HCT116 (cell line): ENCODE measurements around the gene ADRA1B.

Source experiments
- EZH2 ChIP-seq: fragments of 200-600 bp; sonication (generic); IDR thresholded peaks from 2 replicates; pipeline ENCODE4 v1.6.1; 2017; ENCODE audit warnings: antibody characterized with exemption, mixed run types
- JUND ChIP-seq: IDR thresholded peaks from 2 replicates; pipeline ENCODE4 v1.6.1; 2012
- POLR2A ChIP-seq: IDR thresholded peaks from 2 replicates; pipeline ENCODE4 v1.7.0; 2011; ENCODE audit warnings: borderline replicate concordance; ENCODE audit not compliant: insufficient read depth, insufficient read length; ENCODE audit errors: extremely low read depth
- POLR2AphosphoS5 ChIP-seq: IDR thresholded peaks from 2 replicates; pipeline ENCODE4 v1.6.1; 2011; ENCODE audit warnings: mild to moderate bottlenecking, low read depth, low read length, moderate library complexity
- RAD21 ChIP-seq: IDR thresholded peaks from 2 replicates; pipeline ENCODE4 v1.6.1; 2012; ENCODE audit warnings: low read depth, mild to moderate bottlenecking
- SRF ChIP-seq: IDR thresholded peaks from 2 replicates; pipeline ENCODE4 v1.6.1; 2012; ENCODE audit warnings: low read depth
- TF ChIP-seq, protein P1 (sequence below), 3 experiments: fragments of 200-600 bp in 1 of 3; sonication (generic) in 1 of 3; IDR thresholded peaks in 2 of 3; conservative IDR thresholded peaks in 1 of 3; 2 replicates each; pipeline ENCODE4 v1.5.1; 2012 to 2017; ENCODE audit warnings: low read depth in 2 of 3, low read length in 2 of 3, antibody characterized with exemption in 1 of 3, borderline replicate concordance in 1 of 3, control low read depth in 1 of 3, mild to moderate bottlenecking in 1 of 3, mixed read lengths in 1 of 3, mixed run types in 1 of 3, moderate library complexity in 1 of 3; ENCODE audit not compliant: insufficient read depth in 1 of 3
- TF ChIP-seq, protein P2 (sequence below): IDR thresholded peaks from 2 replicates; pipeline ENCODE4 v1.6.1; 2012
- TF ChIP-seq, protein P3 (sequence below): IDR thresholded peaks from 2 replicates; pipeline ENCODE4 v1.6.1; 2012; ENCODE audit warnings: low read depth
- TF ChIP-seq, protein P4 (sequence below): IDR thresholded peaks from 2 replicates; pipeline ENCODE4 v1.6.1; 2012

DNA sequence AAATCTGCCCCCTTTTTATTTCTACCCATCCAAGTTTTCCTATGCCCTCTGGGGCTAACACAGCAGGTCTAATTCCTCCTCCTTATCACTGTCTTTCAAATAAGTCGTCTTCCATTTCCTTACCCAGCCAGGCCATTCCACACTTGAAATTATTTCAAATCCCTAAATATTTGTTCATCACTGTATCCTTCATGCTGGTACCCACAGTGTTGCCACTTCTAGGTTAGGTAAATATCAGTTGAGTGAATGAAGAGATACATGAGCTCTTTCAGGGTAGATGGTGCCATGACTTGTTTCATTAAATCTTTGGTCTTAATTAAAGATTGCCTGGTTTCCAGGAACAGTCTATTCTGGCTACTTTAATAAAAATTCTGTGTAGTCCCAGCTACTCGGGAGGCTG, 35.6 kb upstream of the ADRA1B start:
- no peak for TF ChIP-seq RAD21
- no peak for TF ChIP-seq SRF
- TF ChIP-seq, protein P1, sequence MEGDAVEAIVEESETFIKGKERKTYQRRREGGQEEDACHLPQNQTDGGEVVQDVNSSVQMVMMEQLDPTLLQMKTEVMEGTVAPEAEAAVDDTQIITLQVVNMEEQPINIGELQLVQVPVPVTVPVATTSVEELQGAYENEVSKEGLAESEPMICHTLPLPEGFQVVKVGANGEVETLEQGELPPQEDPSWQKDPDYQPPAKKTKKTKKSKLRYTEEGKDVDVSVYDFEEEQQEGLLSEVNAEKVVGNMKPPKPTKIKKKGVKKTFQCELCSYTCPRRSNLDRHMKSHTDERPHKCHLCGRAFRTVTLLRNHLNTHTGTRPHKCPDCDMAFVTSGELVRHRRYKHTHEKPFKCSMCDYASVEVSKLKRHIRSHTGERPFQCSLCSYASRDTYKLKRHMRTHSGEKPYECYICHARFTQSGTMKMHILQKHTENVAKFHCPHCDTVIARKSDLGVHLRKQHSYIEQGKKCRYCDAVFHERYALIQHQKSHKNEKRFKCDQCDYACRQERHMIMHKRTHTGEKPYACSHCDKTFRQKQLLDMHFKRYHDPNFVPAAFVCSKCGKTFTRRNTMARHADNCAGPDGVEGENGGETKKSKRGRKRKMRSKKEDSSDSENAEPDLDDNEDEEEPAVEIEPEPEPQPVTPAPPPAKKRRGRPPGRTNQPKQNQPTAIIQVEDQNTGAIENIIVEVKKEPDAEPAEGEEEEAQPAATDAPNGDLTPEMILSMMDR (IDR thresholded peaks at IDR 0.05 in 2 of 3, conservative IDR thresholded peaks at IDR 0.05 in 1 of 3; ENCODE audit: borderline replicate concordance in 1 of 3, insufficient read depth in 1 of 3, low read depth in 2 of 3, low read length in 2 of 3), result no peak
- TF ChIP-seq POLR2AphosphoS5, result no peak
- TF ChIP-seq POLR2A, result no peak
- TF ChIP-seq EZH2, result no peak
- TF ChIP-seq, protein P2, sequence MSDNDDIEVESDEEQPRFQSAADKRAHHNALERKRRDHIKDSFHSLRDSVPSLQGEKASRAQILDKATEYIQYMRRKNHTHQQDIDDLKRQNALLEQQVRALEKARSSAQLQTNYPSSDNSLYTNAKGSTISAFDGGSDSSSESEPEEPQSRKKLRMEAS, result no peak
- TF ChIP-seq, protein P3, sequence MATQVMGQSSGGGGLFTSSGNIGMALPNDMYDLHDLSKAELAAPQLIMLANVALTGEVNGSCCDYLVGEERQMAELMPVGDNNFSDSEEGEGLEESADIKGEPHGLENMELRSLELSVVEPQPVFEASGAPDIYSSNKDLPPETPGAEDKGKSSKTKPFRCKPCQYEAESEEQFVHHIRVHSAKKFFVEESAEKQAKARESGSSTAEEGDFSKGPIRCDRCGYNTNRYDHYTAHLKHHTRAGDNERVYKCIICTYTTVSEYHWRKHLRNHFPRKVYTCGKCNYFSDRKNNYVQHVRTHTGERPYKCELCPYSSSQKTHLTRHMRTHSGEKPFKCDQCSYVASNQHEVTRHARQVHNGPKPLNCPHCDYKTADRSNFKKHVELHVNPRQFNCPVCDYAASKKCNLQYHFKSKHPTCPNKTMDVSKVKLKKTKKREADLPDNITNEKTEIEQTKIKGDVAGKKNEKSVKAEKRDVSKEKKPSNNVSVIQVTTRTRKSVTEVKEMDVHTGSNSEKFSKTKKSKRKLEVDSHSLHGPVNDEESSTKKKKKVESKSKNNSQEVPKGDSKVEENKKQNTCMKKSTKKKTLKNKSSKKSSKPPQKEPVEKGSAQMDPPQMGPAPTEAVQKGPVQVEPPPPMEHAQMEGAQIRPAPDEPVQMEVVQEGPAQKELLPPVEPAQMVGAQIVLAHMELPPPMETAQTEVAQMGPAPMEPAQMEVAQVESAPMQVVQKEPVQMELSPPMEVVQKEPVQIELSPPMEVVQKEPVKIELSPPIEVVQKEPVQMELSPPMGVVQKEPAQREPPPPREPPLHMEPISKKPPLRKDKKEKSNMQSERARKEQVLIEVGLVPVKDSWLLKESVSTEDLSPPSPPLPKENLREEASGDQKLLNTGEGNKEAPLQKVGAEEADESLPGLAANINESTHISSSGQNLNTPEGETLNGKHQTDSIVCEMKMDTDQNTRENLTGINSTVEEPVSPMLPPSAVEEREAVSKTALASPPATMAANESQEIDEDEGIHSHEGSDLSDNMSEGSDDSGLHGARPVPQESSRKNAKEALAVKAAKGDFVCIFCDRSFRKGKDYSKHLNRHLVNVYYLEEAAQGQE, result no peak
- TF ChIP-seq, protein P4, sequence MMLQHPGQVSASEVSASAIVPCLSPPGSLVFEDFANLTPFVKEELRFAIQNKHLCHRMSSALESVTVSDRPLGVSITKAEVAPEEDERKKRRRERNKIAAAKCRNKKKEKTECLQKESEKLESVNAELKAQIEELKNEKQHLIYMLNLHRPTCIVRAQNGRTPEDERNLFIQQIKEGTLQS, result no peak
- TF ChIP-seq JUND, result no peak
